ENCODE data around the gene CALHM2.

DNA sequence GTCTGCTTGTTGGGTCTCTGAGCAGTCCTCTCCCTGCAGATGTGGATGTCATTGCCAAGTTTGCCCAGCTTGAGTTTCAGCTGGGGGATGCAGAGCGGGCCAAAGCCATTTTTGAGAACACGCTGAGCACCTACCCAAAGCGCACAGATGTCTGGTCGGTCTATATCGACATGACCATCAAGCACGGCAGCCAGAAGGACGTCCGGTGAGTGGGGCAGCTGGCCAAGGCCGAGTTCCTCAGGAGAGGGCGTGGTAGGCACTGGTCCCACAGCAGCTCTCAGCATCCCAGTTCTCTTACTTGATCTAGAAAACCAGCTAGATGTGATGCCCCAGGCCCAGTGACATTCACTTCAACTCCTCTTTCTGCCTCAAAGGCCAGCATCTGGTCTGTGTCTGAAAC is 7.7 kb downstream of the CALHM2 start:
- TF ChIP-seq POLR2AphosphoS5 (IDR thresholded peaks at IDR 0.05; ENCODE audit: low read depth, low read length) (no peak), TAF1 (IDR thresholded peaks at IDR 0.05; ENCODE audit: borderline replicate concordance, insufficient read depth, low read length) (no peak)
